ENCODE data around the gene FGD5.

Gene FGD5

GRCh38 chr3:14832975-14833722, 14.4 kb downstream of the FGD5 start:
- no peak for DNase-seq (ENCODE audit: low read depth, low spot score)
- TF ChIP-seq CTCF (IDR thresholded peaks at IDR 0.05; ENCODE audit: low read depth, low read length), result no peak
- in situ Hi-C loops (cut with HindIII; ENCODE audit: low sequenced_read_pairs), result no loop called here
- no peak overlapping the region for H3K4me3 ChIP-seq (ENCODE audit: low read depth, low read length)

DNA sequence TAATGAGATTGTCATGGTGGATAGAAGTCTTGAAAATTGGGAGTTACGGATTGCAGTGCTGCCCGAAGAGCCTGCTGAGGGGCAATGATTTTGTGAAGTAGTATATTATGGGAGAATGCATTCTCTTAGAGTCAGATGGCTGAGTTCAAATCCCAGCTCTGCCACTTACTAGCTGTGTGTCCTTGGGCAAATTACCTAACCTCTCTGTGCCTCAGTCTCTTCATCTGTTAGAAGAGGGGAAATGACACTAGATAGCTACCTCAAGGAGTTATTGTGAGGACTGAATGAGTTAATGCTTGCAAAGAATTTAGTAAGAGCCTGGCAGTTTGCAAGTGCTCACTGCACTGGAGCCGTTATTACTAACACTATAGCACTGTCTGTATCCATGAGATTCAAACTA, 15.4 kb downstream of the FGD5 start:
- TF ChIP-seq CTCF (IDR thresholded peaks at IDR 0.05; ENCODE audit: low read depth, low read length), result no peak
- DNase-seq (ENCODE audit: low read depth, low spot score), result no peak
- no peak overlapping the region for H3K4me3 ChIP-seq (ENCODE audit: low read depth, low read length)
- in situ Hi-C loops (cut with HindIII; ENCODE audit: low sequenced_read_pairs), result no loop called here

DNA sequence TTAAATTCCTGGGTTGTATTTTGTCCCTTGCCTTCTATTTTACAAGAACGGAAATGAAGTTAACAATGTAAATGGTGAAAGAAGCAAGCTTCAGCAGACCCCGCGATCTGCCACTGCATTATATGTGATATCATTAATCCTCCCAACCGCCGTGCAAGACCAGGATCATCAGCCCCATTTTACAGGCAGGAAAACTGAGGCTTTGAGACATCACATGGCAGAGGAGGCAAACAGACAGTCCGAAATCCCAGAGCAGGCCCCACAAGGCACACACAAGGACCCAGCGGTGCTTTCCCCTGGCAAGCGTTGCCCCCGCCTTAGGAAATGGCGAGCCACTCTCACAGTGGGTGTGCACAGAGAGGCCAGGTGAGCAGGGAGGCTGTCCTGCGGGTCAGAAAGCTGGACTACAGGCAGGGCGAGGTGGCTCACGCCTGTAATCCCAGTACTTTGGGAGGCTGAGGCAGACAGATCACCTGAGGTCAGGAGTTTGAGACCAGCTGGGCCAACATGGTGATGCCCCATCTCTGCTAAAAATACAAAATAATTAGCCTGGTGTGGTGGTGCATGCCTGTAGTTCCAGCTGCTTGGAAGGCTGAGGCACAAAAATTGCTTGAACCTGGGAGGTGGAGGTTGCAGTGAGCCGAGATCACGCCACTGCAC, 16.2 kb downstream of the FGD5 start:
- TF ChIP-seq CTCF (IDR thresholded peaks at IDR 0.05; ENCODE audit: low read depth, low read length), result no peak
- in situ Hi-C loops (cut with HindIII; ENCODE audit: low sequenced_read_pairs), result no loop called here
- no peak for DNase-seq (ENCODE audit: low read depth, low spot score)
- H3K4me3 ChIP-seq (ENCODE audit: low read depth, low read length), result no peak overlapping the region

GRCh38 chr3:14836049-14836468, 17.3 kb downstream of the FGD5 start:
- TF ChIP-seq CTCF (IDR thresholded peaks at IDR 0.05; ENCODE audit: low read depth, low read length), result no peak
- in situ Hi-C loops (cut with HindIII; ENCODE audit: low sequenced_read_pairs), result no loop called here
- no peak for DNase-seq (ENCODE audit: low read depth, low spot score)
- H3K4me3 ChIP-seq (ENCODE audit: low read depth, low read length), result no peak overlapping the region

- H3K4me3 ChIP-seq (ENCODE audit: low read depth, low read length), result no peak overlapping the region
- no peak for DNase-seq (ENCODE audit: low read depth, low spot score)
- in situ Hi-C loops (cut with HindIII; ENCODE audit: low sequenced_read_pairs), result no loop called here
- TF ChIP-seq CTCF (IDR thresholded peaks at IDR 0.05; ENCODE audit: low read depth, low read length), result no peak
Measured at GRCh38 chr3:14837186-14837877, 18.6 kb downstream of the FGD5 start.

DNA sequence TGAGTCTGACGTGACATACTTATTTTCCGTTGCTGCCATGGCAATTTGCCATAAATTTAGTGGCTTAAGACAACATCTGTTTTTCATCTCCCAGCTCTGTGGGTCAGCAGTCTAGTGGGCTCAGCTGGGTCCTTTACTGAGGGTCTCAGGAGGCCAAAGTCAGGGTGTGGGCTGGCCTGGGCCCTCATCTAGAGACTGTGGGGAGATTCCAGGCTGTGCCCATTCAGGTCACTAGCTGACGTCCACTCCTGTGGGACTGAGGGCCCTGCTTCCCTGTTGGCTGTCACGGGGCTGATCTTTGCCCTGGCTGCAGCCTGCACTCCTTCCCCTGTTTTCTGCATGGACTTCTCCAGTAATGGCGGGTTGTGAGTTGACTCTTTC, 19.1 kb downstream of the FGD5 start:
- H3K4me3 ChIP-seq (ENCODE audit: low read depth, low read length), result no peak overlapping the region
- DNase-seq (ENCODE audit: low read depth, low spot score), result no peak
- TF ChIP-seq CTCF (IDR thresholded peaks at IDR 0.05; ENCODE audit: low read depth, low read length), result no peak
- in situ Hi-C loops (cut with HindIII; ENCODE audit: low sequenced_read_pairs), result no loop called here
